DND-41 (cell line): ENCODE results near the gene IL20RA.

Experiments
- ATAC-seq: fragments of 200-7000 bp; cut with Tn5 transposase; 3 replicates; pipeline ENCODE4 v1.9.1; 2021; ENCODE audit warnings: low read depth; ENCODE audit not compliant: insufficient read depth
- DNase-seq: peaks from one replicate; pipeline ENCODE4 v3.0.0-alpha.2; 2020
- H2AFZ ChIP-seq: 2 replicates; pipeline ENCODE4 v1.6.0; 2012; ENCODE audit warnings: low read depth, low read length
- H3K27ac ChIP-seq: 2 replicates; pipeline ENCODE4 v1.5.1; 2012; ENCODE audit warnings: low read length, inconsistent platforms
- H3K27me3 ChIP-seq: fragments of 200-600 bp; sonication (generic); 2 replicates; pipeline ENCODE4 v1.6.0; 2012; ENCODE audit warnings: low read length, mild to moderate bottlenecking, inconsistent platforms; ENCODE audit not compliant: insufficient read depth, poor library complexity
- H3K36me3 ChIP-seq: 2 replicates; pipeline ENCODE4 v1.5.1; 2012; ENCODE audit warnings: low read length, inconsistent platforms; ENCODE audit not compliant: insufficient read depth
- H3K4me1 ChIP-seq: 2 replicates; pipeline ENCODE4 v1.5.1; 2012; ENCODE audit warnings: mild to moderate bottlenecking, low read length; ENCODE audit not compliant: insufficient read depth
- H3K4me2 ChIP-seq: 2 replicates; pipeline ENCODE4 v1.6.0; 2012; ENCODE audit warnings: mild to moderate bottlenecking, moderate library complexity, low read length, inconsistent platforms; ENCODE audit not compliant: insufficient read depth
- H3K4me3 ChIP-seq, 2 experiments: fragments of 200-600 bp in 1 of 2; shearing (Covaris generic) in 1 of 2; 2 replicates each; pipeline ENCODE4 v1.5.1; 2012 to 2016; ENCODE audit warnings: inconsistent platforms in 2 of 2, low read length in 2 of 2, mild to moderate bottlenecking in 2 of 2, low read depth in 1 of 2, moderate library complexity in 1 of 2
- H3K79me2 ChIP-seq: 2 replicates; pipeline ENCODE4 v1.6.0; 2012; ENCODE audit warnings: low read length, inconsistent platforms; ENCODE audit not compliant: insufficient read depth
- H3K9ac ChIP-seq: 2 replicates; pipeline ENCODE4 v1.6.0; 2012; ENCODE audit warnings: low read depth, mild to moderate bottlenecking, inconsistent platforms, low read length, moderate library complexity
- H3K9me3 ChIP-seq: 2 replicates; pipeline ENCODE4 v1.5.1; 2012; ENCODE audit warnings: low read length, moderate library complexity, mild to moderate bottlenecking, inconsistent platforms; ENCODE audit not compliant: insufficient read depth, severe bottlenecking
- H4K20me1 ChIP-seq: 2 replicates; pipeline ENCODE4 v1.6.0; 2012; ENCODE audit warnings: low read length; ENCODE audit not compliant: insufficient read depth
- CTCF ChIP-seq: IDR thresholded peaks from 2 replicates; pipeline ENCODE4 v1.5.1; 2012; ENCODE audit warnings: borderline replicate concordance, low read length, moderate library complexity, mild to moderate bottlenecking; ENCODE audit not compliant: poor library complexity, severe bottlenecking; ENCODE audit errors: extremely low read depth
- EZH2 ChIP-seq: IDR thresholded peaks from 3 replicates; pipeline ENCODE4 v1.6.1; 2012; ENCODE audit warnings: borderline replicate concordance, low read depth, mild to moderate bottlenecking, moderate library complexity, low read length, inconsistent platforms; ENCODE audit not compliant: severe bottlenecking

IL20RA gene

DNA sequence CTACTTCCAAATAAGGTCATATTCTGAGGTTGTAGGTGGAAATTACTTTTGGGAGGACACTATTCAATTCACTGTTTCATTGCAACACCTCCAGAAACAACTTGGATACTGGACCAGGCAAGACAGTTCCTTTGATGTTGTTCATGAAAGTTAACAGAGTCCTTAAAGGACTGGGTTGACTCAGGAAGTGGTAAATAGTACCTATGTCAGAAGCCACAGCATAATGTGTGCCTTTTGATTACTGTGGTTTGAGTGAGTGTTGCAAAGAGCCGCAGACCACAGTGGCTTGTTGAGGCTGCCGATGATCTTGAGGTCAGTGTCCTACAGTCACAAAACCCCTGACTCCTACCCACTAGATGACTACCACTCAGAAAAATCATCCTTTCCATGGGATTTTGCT lies 10.9 kb downstream of the IL20RA start:
- Histone ChIP-seq H2AFZ (no peak overlapping the region), H3K4me3 (no peak overlapping the region)
- DNase-seq = peak; percentile 71

DNA sequence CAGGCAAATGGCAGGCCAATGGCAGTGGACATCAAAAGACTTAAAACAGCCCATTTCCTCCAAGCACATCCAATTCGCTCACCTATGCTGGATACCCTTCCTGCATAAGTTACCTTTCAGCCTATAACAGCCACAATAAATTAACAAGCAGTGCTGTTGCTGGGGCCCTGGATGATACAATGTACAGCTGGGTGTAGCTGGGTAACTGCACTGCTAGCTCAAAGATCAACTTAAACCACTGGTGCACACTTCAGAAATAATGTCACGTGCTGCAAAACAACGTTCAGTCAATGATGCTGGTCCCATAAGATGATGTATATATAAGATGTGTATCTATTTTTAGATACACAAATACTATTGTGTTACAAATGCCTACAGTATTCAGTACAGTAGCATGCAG lies 13.6 kb downstream of the IL20RA start:
- Histone ChIP-seq H3K4me1 (no peaks in the 10 kb centered on the region), H3K4me3 (no peak overlapping the region), H3K9ac (no peak overlapping the region), H4K20me1 (peaks cover 8% of the 10 kb centered on the region; the same call in 1 of the 2 replicates), H3K27ac (no peak overlapping the region), H3K27me3 (peaks cover 57% of the 10 kb centered on the region), H3K79me2 (no peaks in the 10 kb centered on the region), H3K36me3 (no peaks in the 10 kb centered on the region), H2AFZ (no peak overlapping the region), H3K9me3 (no peaks in the 10 kb centered on the region), H3K4me2 (no peak overlapping the region)
- ATAC-seq (no peak), DNase-seq (no peak)
- TF ChIP-seq CTCF (no peak), EZH2 (no peak)

More for the DNA sequence above, 10.9 kb downstream of the IL20RA start:
- H3K27me3 ChIP-seq = peaks cover 62% of the 10 kb centered on the region
- no peaks in the 10 kb centered on the region for H3K79me2 ChIP-seq
- no peak overlapping the region for H3K27ac ChIP-seq
- H3K4me1 ChIP-seq = no peaks in the 10 kb centered on the region
- H4K20me1 ChIP-seq = peaks cover 10% of the 10 kb centered on the region; the same call in 1 of the 2 replicates
- ATAC-seq = peak; percentile 99
- TF ChIP-seq EZH2 = no peak
- TF ChIP-seq CTCF = no peak
- H3K36me3 ChIP-seq = no peaks in the 10 kb centered on the region
- H3K9me3 ChIP-seq = no peaks in the 10 kb centered on the region
- H3K4me2 ChIP-seq = no peak overlapping the region
- H3K9ac ChIP-seq = no peak overlapping the region

DNA sequence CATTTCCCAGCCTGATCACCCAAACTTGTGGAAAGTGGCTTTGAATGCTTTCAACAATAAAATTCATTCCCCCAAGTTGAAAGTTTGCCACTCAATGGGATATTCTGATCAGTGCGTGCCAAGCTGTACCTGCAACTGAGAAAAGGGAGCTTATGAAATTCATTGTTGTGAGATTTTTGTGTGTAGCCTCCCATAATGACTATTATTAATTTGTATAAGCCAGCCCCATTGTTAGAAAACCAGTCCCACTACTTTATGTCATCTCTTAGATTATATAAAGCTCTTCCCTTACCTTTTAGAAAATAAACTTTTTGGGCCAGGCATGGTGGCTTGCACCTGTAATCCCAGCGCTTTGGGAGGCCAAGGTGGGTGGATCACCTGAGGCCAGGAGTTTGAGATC lies 15.9 kb downstream of the IL20RA start:
- H3K27me3 ChIP-seq = peaks cover 67% of the 10 kb centered on the region
- no peaks in the 10 kb centered on the region for H3K36me3 ChIP-seq
- H3K4me1 ChIP-seq = no peaks in the 10 kb centered on the region
- no peak overlapping the region for H3K9ac ChIP-seq
- no peak for TF ChIP-seq CTCF
- TF ChIP-seq EZH2 = no peak
- no peak for ATAC-seq
- no peaks in the 10 kb centered on the region for H3K79me2 ChIP-seq
- H3K9me3 ChIP-seq = no peaks in the 10 kb centered on the region
- no peak overlapping the region for H3K27ac ChIP-seq
- H2AFZ ChIP-seq = no peak overlapping the region
- H4K20me1 ChIP-seq = peaks cover 8% of the 10 kb centered on the region; the same call in 1 of the 2 replicates
- no peak for DNase-seq
- no peak overlapping the region for H3K4me3 ChIP-seq
- H3K4me2 ChIP-seq = no peak overlapping the region
